Effector CD8-positive, alpha-beta T cell (primary cell): ENCODE data around the gene BPIFA2.
"Not testable (repeated sequence)": the region's sequence is repeated elsewhere in the genome, so short reads cannot be mapped to it uniquely, and the experiment has no call there.

Experiments
- DNase-seq: peaks from one replicate; lab custom pipeline; 2025; lab: John Stamatoyannopoulos, UW
- total RNA-seq, 4 experiments: gene quantifications; one replicate each; lab custom pipeline; 2026; lab: John Stamatoyannopoulos, UW

Gene BPIFA2
- 0 to 0.36 (median 0) reads per million in 4 experiments for total RNA-seq

- no peak for DNase-seq
Measured at GRCh38 chr20:33167859-33168258, at the start of gene BPIFA2. TSS of gene BPIFA2 (plus strand) at chr20:33168159. CDS start at chr20:33169146, 987 bp downstream.

GRCh38 chr20:33119725-33120720, 47.9 kb upstream of the BPIFA2 start:
- DNase-seq: no peak

DNA sequence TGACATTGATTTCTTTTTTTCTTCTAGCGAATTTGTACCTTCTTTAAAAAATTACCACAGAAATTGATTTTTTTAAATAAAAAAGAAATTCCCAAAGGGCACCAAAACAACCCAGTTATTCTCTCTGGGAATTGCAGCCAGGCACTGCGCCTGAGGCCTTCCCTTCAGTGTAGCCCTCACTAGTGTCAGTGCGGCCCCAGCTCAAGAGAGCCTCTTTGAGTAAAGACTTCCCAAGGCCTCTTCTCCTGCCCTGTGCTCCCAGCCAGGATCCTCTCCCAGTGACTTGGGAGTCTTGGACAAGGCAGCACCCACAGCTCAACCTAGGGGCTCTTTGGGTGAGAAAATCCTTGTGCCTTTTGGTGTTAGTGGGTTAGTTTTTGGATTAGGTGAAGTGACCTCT, 47.0 kb upstream of the BPIFA2 start:
- no peak for DNase-seq

DNA sequence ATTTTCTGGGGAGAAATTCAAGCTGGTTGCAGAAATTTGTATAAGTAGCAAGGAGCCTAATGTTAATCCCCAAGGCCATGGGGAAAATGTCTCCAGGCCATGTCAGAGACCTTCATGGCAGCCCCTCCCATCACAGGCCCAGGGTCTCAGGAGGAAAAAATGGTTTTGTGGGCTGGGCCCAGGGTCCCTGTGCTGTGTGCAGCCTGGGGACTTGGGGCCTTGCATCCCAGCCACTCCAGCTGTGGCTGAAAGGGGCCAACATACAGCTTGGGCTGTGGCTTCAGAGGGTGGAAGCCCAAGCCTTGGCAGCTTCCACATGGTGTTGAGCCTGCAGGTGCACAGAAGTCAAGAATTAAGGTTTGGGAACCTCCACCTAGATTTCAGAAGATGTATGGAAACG, 45.7 kb upstream of the BPIFA2 start:
- DNase-seq: not testable (repeated sequence)

- DNase-seq: no peak
Measured at GRCh38 chr20:33124261-33124660, 43.7 kb upstream of the BPIFA2 start.

DNA sequence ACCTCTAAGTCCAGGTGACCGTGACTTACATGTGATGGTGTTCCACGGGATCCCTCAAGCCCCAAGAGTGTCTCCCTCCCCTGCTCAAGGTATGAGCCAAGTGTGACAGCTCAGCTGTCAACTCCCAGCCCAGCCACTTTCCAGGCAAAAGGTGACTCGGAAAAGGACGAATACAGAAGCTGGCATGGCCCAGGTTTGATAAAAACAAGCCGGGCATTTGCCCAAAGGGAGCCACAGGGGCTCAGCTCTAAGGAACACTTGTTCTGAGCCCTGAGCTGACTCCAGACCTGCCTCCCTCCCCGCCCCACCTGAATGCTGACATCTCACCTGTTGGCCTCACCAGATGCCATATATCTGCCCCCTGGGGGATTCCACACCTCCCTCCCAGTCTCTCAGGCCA, 43.0 kb upstream of the BPIFA2 start:
- DNase-seq: no peak

GRCh38 chr20:33125983-33126382, 42.0 kb upstream of the BPIFA2 start:
- DNase-seq: no peak

DNA sequence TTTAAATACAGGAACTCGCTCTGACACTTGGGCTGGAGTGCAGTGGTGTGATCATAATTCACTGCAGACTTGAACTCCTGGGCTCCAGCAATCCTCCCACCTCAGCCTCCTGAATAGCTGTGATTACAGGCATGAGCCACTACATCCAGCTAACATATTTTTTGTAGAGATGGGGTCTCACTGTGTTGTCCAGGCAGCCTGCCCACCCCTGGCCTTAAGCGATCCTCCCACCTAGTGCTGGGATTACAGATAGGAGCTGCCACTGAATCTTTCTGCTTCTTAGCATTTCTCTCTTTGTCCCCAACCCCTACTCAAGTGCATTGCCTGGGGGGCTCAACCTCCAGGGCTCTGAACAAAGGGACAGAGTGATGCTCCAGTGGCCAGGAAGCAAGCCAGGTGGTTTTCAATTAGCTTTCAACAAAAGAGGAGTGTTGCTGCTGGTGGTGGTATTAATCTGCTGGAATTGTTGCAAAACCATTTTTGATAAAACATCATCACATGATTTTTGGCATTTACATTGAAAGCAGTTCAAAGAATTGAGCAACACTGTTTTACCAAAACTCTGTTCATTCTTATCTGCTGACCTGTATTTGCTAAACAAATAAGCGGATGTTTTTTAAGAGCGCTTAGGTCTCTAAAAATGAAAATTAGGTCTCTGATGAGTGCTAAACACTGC, 40.4 kb upstream of the BPIFA2 start:
- DNase-seq: no peak

DNA sequence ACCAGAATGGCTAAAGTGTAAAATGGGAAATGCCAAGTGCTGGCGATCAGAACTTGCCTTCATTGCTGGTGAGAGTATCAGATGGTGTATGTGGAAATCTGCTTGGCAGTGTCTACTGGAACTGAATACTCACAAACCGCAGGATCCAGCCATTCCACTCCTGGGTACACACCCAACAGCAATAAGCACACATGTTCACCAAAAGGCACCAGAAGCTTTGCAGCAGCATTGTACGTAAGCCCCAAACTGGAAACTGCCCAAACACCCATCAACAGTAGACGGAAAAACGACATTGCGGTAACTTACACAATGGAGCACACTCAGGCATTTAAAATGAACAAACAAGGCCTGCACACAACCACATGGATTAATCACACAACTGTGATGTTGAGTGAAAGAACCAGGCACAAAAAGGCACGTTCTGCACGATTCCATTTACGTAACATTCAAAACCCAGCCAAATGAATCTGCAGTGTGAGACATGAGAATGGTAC, 37.3 kb upstream of the BPIFA2 start:
- DNase-seq: no peak

- no peak for DNase-seq
Measured at GRCh38 chr20:33131949-33132473, 35.9 kb upstream of the BPIFA2 start.

DNA sequence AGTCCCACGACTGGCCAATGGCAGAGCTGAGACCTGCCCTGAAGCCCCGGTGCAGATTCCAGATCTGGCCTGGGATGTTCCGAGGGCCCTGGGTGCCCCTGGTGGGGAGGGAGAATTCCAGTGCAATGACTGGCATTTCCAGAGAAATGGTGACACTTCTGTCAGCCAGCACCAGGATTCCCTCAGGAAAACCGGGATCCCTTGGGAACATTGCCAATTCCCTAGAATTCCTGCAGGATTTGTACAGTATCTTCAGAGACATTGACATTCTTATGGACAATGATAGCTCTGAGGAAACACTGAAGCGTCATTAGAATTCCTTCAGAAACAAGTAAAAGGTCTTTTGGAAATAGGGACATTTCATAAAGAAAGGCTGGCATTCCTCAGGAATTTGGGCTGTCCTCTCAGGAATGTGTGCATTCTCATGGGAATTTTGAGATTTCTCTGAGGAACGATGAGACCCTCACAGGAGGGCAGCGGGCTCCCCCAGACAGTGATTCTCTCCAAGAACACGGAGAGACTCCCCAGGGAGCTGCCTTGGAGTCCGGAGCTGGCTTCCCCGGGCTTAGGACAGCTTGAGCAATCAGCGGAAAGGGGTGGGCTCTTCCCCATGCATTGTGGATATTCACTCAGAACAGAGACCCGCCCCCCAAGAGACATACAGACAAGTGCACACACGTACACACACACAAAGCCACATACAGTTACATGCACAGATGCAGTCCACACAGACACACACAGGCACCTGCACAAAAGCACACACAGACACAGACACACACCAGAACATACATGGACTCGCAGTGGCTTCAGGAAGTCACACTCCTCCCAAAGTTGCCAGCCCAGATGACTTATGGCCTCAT, 35.2 kb upstream of the BPIFA2 start:
- no peak for DNase-seq

DNA sequence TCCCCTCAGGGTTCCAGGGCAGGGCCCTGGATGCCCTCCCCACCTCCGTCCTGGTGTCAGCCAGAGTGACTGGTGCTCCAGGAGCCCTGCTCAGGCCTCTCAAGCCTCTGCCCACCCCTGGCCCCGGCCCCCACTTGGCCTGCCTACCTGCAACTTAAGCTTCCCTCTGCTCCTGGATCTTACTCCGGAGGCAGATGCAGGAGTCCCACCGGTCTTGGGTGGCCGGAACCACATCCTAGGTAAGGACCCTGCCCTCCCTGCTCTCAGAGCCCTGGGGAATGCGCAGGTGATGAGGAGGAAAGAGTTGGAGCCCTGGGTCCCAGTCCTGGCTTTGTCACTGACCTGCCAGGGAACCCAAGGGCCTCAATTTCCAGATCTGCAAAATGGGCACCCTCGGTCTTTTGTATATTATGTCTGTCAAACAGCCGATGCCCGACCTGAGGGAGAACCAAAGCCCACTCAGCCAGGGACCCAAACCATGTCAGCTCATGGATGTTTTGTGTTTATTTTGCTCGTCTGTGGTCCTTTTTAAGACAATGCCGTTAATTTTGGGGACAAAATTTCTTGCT, 34.5 kb upstream of the BPIFA2 start:
- no peak for DNase-seq

DNA sequence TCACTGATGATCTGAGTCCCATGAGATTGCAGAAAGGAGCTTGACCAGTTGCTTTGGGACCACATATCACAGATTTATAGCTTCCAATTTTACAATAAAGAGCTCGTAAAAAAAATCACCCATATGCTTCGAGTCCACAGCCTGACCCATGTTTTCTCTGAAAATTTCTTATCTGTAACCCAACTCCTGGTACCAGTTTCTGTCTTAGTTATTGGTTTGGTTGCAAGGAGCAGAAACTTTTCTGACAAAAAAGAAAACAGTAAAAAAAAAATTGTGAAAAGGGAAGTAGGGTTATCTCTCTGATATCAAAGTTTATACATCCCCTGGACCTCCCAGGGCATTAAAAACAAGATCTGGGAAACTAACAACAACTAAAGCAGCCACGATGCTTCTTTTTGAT, 30.8 kb upstream of the BPIFA2 start:
- no peak for DNase-seq

GRCh38 chr20:33139467-33139866, 28.5 kb upstream of the BPIFA2 start:
- DNase-seq: no peak

- DNase-seq: no peak
Measured at GRCh38 chr20:33145521-33145920, 22.4 kb upstream of the BPIFA2 start.

- DNase-seq: no peak
Measured at GRCh38 chr20:33147299-33147698, 20.7 kb upstream of the BPIFA2 start.

DNA sequence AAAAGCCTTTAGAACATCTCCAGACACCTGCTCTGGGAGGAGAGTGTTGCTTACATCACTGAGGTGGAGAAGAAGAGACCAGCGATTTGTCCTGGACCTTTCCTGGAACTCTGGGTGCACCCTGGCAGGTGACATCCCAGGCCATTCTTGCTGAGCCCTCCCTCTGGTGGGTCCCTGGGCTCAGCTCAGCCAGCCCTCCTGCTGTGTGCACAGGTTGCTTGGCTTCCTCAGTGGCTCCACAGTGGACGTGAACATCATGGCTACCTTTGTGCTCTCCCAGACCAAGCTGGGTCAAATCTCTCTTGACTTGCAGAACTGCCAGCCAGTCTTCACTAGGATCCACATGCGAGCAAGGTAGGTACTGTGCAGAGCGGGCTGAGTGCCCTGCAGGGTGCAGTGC, 19.9 kb upstream of the BPIFA2 start:
- DNase-seq: no peak

GRCh38 chr20:33154252-33154651, 13.7 kb upstream of the BPIFA2 start:
- no peak for DNase-seq

DNA sequence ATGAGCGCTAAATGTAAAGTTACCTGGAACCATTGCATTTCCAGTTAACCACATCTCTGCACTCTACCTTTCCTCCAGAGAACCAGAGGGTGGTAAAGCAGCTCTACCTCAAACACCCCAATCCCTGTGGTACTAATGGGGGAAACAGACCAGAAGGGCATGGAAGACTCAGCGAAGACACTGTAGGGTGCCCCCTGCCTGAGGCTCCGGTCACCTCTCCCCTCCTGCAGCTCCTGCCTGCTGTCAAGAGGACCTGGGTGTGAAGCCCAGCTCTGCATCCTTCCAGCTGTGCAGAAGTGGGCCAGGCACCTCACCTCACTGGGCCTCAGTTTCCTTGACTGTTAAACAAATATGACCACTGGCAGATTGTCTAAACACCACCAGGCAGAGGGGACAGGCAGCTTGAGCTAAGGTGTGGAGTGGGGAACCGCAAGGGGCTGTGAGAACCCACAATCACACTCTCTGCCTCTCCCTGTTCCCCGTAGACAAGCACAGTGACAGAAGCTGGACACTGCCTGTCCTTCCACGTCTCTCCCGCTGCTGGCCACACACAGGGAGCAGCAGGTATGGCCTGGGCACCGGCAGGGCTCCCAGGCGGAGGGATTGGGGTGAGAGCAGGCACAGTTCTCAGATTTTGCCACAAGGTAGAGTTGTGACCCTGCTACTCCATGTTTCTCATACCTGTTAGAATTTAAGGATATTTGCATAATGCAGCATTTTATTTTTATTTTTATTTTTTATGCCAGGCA, 9.1 kb upstream of the BPIFA2 start:
- DNase-seq: no peak

DNA sequence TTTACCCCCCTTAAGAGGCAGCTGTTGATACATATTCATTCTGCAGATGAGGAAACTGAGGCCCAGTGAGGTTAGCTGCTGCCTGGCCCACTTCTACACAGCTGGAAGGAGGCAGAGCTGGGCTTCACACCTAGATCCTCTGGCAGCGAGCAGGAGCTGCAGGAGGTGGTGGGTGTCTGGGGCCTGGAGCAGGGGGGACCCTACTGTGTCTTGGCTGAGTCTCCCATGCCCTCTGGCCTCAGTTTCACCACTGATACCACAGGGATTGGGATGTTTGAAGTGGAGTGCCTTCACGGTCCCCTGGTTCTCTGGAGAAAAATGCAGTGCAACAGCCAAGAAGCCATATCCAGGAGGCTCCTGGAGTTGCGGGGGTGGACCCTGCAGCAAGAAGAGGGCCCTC, 8.2 kb upstream of the BPIFA2 start:
- DNase-seq: no peak

- DNase-seq: no peak
Measured at GRCh38 chr20:33160681-33161080, 7.3 kb upstream of the BPIFA2 start.
